ENCODE measurements around the gene KLHL22.

The KLHL22 gene

GRCh38 chr22:20533879-20534265, 38.3 kb upstream of the KLHL22 start:
- no peak for DNase-seq (ENCODE audit: low read depth)
- no peak overlapping the region for H3K4me3 ChIP-seq (ENCODE audit: low read length)
- no peak for TF ChIP-seq CTCF (conservative IDR thresholded peaks at IDR 0.05; ENCODE audit: low read length)

GRCh38 chr22:20533095-20533878, 37.7 kb upstream of the KLHL22 start:
- no peak for TF ChIP-seq CTCF (conservative IDR thresholded peaks at IDR 0.05; ENCODE audit: low read length)
- DNase-seq (ENCODE audit: low read depth) = no peak
- H3K4me3 ChIP-seq (ENCODE audit: low read length) = no peak overlapping the region

DNA sequence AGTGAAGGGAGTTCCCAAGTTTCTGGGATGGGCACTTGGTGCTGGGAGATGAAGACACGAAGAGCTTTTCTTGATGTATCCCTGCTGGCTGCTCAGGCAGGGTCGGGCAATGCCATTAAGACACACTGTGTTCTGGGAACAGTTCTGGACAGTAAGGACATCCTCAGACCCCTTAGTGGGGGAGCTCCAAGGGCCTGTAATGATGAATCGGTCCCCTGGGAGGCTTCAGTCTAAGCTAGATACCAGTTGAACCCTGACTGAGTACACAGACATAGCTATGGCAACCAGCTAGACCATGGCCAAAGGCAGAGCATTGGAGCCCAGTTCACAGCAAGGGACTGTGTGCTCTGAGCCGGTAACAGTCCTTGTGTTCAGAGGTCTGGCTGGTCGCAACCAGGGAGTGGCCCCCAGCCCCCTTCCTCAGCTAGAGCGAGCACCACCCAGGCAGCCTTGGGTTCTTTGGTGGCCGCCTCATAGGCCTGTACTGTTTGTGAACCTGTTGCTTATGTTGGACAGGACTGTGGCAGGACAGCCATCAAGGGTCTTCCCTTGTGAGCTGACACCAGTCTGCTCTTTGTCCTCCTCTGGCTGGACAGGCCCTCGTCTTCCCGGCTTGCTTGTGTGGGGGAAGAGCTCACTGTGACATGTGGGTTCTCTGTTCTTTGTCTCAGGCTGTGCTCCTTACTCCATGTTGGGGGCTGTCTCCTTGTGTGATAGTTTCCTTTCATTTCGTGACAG, 36.8 kb upstream of the KLHL22 start:
- no peak for DNase-seq (ENCODE audit: low read depth)
- no peak for TF ChIP-seq CTCF (conservative IDR thresholded peaks at IDR 0.05; ENCODE audit: low read length)
- H3K4me3 ChIP-seq (ENCODE audit: low read length) = no peak overlapping the region

GRCh38 chr22:20531404-20532201, 36.0 kb upstream of the KLHL22 start:
- peak; percentile 93 for DNase-seq (ENCODE audit: low read depth)
- H3K4me3 ChIP-seq (ENCODE audit: low read length) = no peak overlapping the region
- no peak for TF ChIP-seq CTCF (conservative IDR thresholded peaks at IDR 0.05; ENCODE audit: low read length)

DNA sequence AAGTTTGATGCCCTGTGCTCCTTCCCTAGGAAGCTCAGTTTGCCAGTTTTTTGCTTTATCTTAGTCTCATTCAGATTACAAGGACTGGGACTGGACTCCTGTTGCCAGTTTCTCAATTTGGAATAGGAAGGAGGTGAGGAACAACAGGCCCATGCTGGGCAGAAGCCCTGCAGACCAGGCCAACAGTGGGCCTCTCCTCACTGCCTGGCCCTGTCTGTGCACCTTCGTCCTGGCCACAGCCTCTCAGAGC, 35.5 kb upstream of the KLHL22 start:
- no peak overlapping the region for H3K4me3 ChIP-seq (ENCODE audit: low read length)
- TF ChIP-seq CTCF (conservative IDR thresholded peaks at IDR 0.05; ENCODE audit: low read length) = no peak
- DNase-seq (ENCODE audit: low read depth) = no peak

DNA sequence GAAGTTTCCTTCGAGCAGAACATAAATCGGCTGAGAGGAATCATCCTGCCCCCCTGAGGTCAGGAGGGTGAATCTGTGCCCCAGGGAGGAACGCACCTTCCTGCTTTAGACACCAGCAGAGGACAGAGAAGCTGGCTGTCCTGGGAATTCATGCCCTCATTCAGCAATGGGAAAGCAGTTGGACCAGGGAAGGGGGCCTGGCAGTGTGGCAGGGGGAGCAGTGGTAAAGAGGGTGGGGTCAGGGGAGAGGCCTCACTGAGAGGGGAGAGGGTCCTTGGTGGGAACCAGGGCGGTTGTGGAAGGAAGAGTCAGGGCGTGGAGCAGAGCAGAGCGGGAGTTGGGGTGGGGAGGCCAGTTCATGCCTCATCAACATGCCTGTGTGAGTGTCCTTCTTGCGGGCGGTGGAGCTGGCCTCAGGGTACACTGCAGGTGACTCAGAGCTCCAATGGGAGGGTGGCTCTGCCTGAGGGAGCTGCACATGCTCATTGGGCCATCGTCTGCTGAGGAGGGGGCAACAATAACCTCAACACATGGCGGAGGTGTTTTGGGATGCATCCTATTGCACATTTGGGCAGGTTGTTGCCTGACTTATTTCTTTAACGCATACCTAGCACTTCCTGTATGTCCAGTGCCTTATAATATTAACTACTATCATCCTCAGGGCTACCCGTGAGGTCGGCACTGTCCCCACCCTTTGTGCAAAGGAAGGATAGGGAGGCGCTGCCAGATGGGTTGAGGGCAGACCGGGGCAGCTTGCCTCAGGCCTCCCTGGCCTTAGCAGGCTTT, 35.0 kb upstream of the KLHL22 start:
- TF ChIP-seq CTCF (conservative IDR thresholded peaks at IDR 0.05; ENCODE audit: low read length) = no peak; the same call in 1 of the 2 replicates

More for the DNA sequence above, 35.0 kb upstream of the KLHL22 start:
- H3K4me3 ChIP-seq (ENCODE audit: low read length) = no peak overlapping the region
- peak; percentile 80 for DNase-seq (ENCODE audit: low read depth)

Data from AG10803 (cell line).